Breast epithelium (tissue), 4 donors: ENCODE data around the gene ESF1. TPM values are rescaled to one million over a fixed set of nuclear protein-coding genes. Genes with fewer than 3 reads are reported as not detected.

ENCODE experiments used
- DNase-seq, 2 donors: peaks; one replicate each; pipeline ENCODE4 v3.0.0-alpha.2; 2019; ENCODE audit warnings: low spot score in 2 of 2
- H3K27ac ChIP-seq, 2 donors: fragments of 200-600 bp; sonication (generic) in 1 of 2; one replicate each; pipeline ENCODE4 v1.5.1; 2016 to 2019; ENCODE audit warnings: mild to moderate bottlenecking in 1 of 2
- H3K27me3 ChIP-seq, 2 donors: fragments of 200-600 bp; sonication (generic) in 1 of 2; one replicate each; pipeline versions ENCODE4 v1.5.1 to v1.6.0; 2017 to 2019; ENCODE audit warnings: control low read depth in 1 of 2, mild to moderate bottlenecking in 1 of 2
- H3K36me3 ChIP-seq: fragments of 200-600 bp; one replicate; pipeline ENCODE4 v1.5.1; 2019
- H3K4me1 ChIP-seq, 2 donors: fragments of 200-600 bp; sonication (generic); one replicate each; pipeline ENCODE4 v1.5.1; 2016 to 2019; ENCODE audit warnings: control low read depth in 1 of 2
- H3K4me3 ChIP-seq, 3 donors: fragments of 200-600 bp; sonication (generic); 1 replicate in 2 of 3; 2 replicates in 1 of 3; pipeline ENCODE4 v1.5.1; 2016 to 2019; ENCODE audit warnings: mild to moderate bottlenecking in 3 of 3, moderate library complexity in 2 of 3
- H3K9me3 ChIP-seq, 2 donors: fragments of 200-600 bp; sonication (generic) in 1 of 2; one replicate each; pipeline ENCODE4 v1.5.1; 2016 to 2019; ENCODE audit warnings: control low read depth in 1 of 2
- POLR2A ChIP-seq: fragments of 450-650 bp; IDR thresholded peaks from one replicate; pipeline ENCODE4 v1.6.1; 2016; ENCODE audit warnings: antibody characterized with exemption, mild to moderate bottlenecking, moderate library complexity
- POLR2AphosphoS5 ChIP-seq, 3 donors: sonication (generic); formaldehyde crosslinking; IDR thresholded peaks; one replicate each; pipeline ENCODE4 v1.6.1; 2017; ENCODE audit warnings: antibody characterized with exemption in 3 of 3
- intact Hi-C: fragments of 100-400 bp; cut with DNase I; formaldehyde crosslinking; loops from one replicate; pipeline ENCODE4 v1.15.1; 2023; ENCODE audit warnings: low total_unique reads
- total RNA-seq, 3 donors: library from RNA; depleted of rRNA; stranded (reverse); fragments of >200 nt; gene quantifications; one replicate each; pipeline ENCODE4 v1.1.0, GENCODE V29; 2016
- TF ChIP-seq, protein P1 (sequence below), 3 donors: fragments of 450-650 bp; IDR thresholded peaks; one replicate each; pipeline ENCODE4 v1.5.1; 2016 to 2017; ENCODE audit warnings: antibody characterized with exemption in 3 of 3, mild to moderate bottlenecking in 3 of 3, moderate library complexity in 3 of 3

Gene ESF1
- total RNA-seq, 3 donors from 2014 or later = 13.8 to 19.0 (median 17.7) TPM

DNA sequence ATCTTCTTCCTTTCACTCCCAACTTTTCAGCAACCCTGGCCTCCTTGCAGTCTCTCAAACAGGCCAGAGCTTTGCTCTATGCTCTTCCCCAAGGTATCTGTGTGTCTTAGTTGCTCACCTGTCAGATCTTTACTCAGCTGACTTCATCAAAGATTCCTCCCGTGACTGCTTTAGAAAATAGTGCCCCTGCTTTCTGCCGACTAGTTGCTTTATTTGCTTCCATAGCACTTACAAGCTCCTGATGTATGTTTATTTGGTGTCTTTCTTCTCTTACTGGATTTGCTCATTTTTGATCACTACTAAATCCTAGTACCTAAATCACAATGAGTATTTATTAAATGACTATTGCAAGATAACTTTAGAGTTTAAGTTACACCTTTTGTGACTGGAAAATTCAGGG is 6.0 kb upstream of the ESF1 start:
- Histone ChIP-seq H3K4me3 (no peak overlapping the region), H3K27me3 (no peaks in the 10 kb centered on the region), H3K4me1 (no peaks in the 10 kb centered on the region), H3K9me3 (no peaks in the 10 kb centered on the region), H3K27ac (no peak overlapping the region), H3K36me3 (peaks cover 5% of the 10 kb centered on the region)
- DNase-seq = no peak
- intact Hi-C loops = no loop called here
- TF ChIP-seq, protein P1, sequence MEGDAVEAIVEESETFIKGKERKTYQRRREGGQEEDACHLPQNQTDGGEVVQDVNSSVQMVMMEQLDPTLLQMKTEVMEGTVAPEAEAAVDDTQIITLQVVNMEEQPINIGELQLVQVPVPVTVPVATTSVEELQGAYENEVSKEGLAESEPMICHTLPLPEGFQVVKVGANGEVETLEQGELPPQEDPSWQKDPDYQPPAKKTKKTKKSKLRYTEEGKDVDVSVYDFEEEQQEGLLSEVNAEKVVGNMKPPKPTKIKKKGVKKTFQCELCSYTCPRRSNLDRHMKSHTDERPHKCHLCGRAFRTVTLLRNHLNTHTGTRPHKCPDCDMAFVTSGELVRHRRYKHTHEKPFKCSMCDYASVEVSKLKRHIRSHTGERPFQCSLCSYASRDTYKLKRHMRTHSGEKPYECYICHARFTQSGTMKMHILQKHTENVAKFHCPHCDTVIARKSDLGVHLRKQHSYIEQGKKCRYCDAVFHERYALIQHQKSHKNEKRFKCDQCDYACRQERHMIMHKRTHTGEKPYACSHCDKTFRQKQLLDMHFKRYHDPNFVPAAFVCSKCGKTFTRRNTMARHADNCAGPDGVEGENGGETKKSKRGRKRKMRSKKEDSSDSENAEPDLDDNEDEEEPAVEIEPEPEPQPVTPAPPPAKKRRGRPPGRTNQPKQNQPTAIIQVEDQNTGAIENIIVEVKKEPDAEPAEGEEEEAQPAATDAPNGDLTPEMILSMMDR (IDR thresholded peaks at IDR 0.05) = no peak
- TF ChIP-seq POLR2A = no peak
- TF ChIP-seq POLR2AphosphoS5 (IDR thresholded peaks at IDR 0.05) = no peak

DNA sequence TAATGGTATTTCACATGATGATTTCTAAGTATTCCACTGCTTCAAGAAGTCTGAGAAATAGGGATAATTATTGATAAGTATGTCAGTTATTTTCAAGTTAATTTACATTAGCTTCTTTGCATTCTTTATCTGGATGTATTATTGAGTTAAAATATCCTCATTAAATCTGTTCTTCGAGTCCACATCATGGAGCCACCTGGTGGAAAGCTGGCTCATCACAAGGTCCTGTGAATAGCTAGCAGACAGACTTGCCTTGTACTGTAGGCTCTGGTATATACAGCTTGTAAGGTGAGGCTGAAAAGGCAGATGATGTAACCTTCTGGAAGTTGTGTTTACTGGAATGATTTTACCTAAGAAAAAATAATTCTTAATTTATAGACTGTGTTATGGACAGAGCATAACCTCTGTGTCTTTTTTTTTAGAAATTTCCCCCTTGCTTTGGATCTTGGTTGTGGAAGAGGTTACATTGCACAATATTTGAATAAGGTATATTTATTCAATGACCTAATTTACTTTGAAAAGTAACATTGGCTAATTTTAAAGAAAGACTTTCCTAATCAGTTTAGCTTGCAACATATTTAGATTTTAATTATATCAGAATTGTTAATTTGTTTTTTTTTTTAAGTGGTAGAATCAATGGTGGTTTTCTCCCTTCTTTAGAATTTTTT is 3.6 kb upstream of the ESF1 start:
- peak in 1 of 2 donors; percentile 35 for DNase-seq
- no peaks in the 10 kb centered on the region for H3K27me3 ChIP-seq
- no peak overlapping the region for H3K4me3 ChIP-seq
- H3K9me3 ChIP-seq = no peaks in the 10 kb centered on the region
- H3K36me3 ChIP-seq = peaks cover 5% of the 10 kb centered on the region
- intact Hi-C loops = no loop called here
- no peak overlapping the region for H3K27ac ChIP-seq
- TF ChIP-seq, protein P1 (IDR thresholded peaks at IDR 0.05) = peak in 2 of 3 donors; percentile 31 to 51
- no peak for TF ChIP-seq POLR2AphosphoS5 (IDR thresholded peaks at IDR 0.05)
- peaks cover 0 to 8% of the 10 kb centered on the region in 2 donors for H3K4me1 ChIP-seq

DNA sequence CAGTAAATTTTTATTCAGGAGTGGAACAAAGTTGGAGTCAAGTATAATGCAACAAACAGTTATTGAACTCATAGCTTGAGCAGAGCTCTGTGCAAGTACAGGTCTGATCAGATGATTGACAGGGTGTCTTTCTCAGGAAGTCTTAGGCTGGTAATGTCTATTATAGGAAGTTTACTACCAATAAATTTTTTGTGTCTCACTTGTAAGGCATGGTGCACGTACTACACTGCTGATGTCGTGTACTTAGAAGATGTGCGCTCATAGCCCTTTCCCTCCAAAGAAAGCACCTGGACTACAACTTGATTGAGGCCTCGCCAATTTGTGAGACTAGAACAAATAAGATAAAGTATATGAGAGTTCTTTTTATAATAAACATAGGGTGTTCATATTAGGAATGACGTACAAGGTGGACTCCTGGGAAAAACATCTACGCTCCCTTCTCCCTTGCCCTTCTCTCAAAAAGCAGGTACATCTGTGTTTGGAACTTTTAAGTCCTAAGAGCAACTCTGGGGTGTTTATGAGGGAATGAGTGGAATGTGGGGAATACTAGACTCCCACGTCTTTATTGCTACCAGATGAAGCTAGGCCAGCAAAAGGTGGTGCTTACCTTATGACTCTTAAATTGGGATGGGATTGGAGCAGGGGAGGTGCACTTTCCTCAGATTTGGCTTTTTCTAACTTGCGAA is 1.6 kb upstream of the ESF1 start:
- intact Hi-C loops = no loop called here
- DNase-seq = no peak
- Histone ChIP-seq H3K4me3 (peak overlapping the region; percentile 79 to 86 (median 81)), H3K36me3 (no peaks in the 10 kb centered on the region), H3K9me3 (no peaks in the 10 kb centered on the region), H3K4me1 (peaks cover 0 to 8% of the 10 kb centered on the region in 2 donors), H3K27ac (no peak overlapping the region), H3K27me3 (no peaks in the 10 kb centered on the region)
- TF ChIP-seq POLR2A (no peak), POLR2AphosphoS5 (IDR thresholded peaks at IDR 0.05) (no peak)
- TF ChIP-seq, protein P1 (IDR thresholded peaks at IDR 0.05) = no peak

DNA sequence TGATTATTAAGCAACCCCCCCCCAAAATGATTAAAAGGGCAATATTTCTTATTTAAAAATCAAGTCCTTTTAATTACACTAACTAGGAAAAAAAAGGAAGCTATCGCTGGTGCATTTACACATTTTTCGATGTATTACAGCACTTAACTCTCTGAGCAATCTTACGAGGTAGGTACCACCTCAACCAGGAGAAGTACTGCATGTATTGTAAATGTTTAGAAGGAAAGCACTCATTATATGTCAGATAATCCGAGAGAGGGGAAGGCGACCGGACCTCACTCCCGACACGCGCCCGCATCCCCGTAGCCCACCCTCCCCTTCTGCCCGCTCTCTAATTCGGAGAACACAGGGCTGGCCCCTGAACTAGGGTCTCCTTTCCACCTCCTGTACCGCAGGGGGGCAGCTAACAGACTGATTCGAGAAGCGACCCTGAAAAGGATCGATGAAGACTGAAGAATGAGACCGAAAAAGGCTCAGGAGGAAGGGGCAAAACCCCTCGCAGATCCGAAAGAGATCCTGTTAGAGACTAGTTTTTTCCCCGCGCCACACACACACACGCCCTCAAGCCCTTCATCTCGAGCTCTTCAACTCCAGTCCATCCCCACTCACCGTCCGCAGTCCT is 337 bp downstream of the ESF1 start:
- peak overlapping the region; percentile 79 to 86 (median 81) for H3K4me3 ChIP-seq
- no peaks in the 10 kb centered on the region for H3K27me3 ChIP-seq
- peaks cover 0 to 8% of the 10 kb centered on the region in 2 donors for H3K4me1 ChIP-seq
- no peaks in the 10 kb centered on the region for H3K9me3 ChIP-seq
- intact Hi-C loops = no loop called here
- no peak for DNase-seq
- TF ChIP-seq, protein P1 (IDR thresholded peaks at IDR 0.05) = no peak
- TF ChIP-seq POLR2A (no peak), POLR2AphosphoS5 (IDR thresholded peaks at IDR 0.05) (no peak)
- peak overlapping the region; percentile 91 to 95 for H3K27ac ChIP-seq
- H3K36me3 ChIP-seq = no peaks in the 10 kb centered on the region

DNA sequence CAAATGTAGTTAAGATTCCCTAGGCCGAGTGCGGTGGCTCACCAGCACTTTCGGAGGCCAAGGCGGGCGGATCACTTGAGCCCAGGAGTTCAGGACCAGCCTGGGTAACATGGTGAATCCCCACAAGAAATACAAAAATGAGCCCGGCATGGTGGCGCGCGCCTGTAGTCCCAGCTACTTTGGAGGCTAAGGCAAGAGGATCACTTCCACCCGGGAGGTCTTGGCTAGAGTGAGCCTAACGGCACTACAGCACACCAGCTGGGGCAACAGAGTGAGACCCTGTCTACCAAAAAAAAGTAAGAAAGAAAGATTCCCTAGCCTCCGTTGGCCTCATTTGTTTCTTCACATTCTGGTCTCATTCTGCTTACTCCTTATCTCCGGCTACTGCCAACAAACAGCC is 1.2 kb downstream of the ESF1 start:
- Histone ChIP-seq H3K36me3 (no peaks in the 10 kb centered on the region), H3K4me1 (peaks cover 0 to 8% of the 10 kb centered on the region in 2 donors), H3K27me3 (no peaks in the 10 kb centered on the region), H3K9me3 (no peaks in the 10 kb centered on the region), H3K4me3 (peak overlapping the region in 2 of 3 donors; percentile 79 to 86), H3K27ac (no peak overlapping the region)
- DNase-seq = no peak
- no peak for TF ChIP-seq POLR2A
- no peak for TF ChIP-seq POLR2AphosphoS5 (IDR thresholded peaks at IDR 0.05)
- TF ChIP-seq, protein P1 (IDR thresholded peaks at IDR 0.05) = no peak
- intact Hi-C loops = no loop called here
